Vagina (tissue), 2 donors: ENCODE measurements around the gene TBX18.

Experiments
- CTCF ChIP-seq, 3 experiments: fragments of 450-650 bp in 2 of 3; fragments of 200-600 bp in 1 of 3; sonication (generic) in 1 of 3; IDR thresholded peaks; one replicate each; pipeline ENCODE4 v1.5.1; 2017 to 2019; ENCODE audit warnings: antibody characterized with exemption in 3 of 3, mild to moderate bottlenecking in 2 of 3, moderate library complexity in 2 of 3
- POLR2A ChIP-seq, 2 donors: fragments of 450-650 bp; IDR thresholded peaks; one replicate each; pipeline ENCODE4 v1.6.1; 2017; ENCODE audit warnings: antibody characterized with exemption in 2 of 2, mild to moderate bottlenecking in 2 of 2, moderate library complexity in 2 of 2

GRCh38 chr6:84718038-84718955, 46.1 kb downstream of the TBX18 start:
- TF ChIP-seq CTCF (IDR thresholded peaks at IDR 0.05) (no peak), POLR2A (IDR thresholded peaks at IDR 0.05) (no peak)
